IPS DF 6.9 (cell line): Measurements from ENCODE around the gene URAD.
A peak's percentile ranks its signal among the peaks of the same experiment; 100 is the strongest.

ENCODE experiments used
- DNase-seq: peaks from one replicate; pipeline ENCODE4 v3.0.0-alpha.2; 2013; ENCODE audit warnings: low read depth, low spot score
- H3K27ac ChIP-seq: one replicate; pipeline ENCODE4 v1.5.1; 2013; ENCODE audit warnings: low read length, control low read depth
- H3K27me3 ChIP-seq: 2 replicates; pipeline ENCODE4 v1.6.1; 2013; ENCODE audit warnings: mild to moderate bottlenecking, low read length; ENCODE audit not compliant: control insufficient read depth, insufficient read depth
- H3K36me3 ChIP-seq: 2 replicates; pipeline ENCODE4 v1.6.1; 2013; ENCODE audit warnings: low read length; ENCODE audit not compliant: control insufficient read depth, insufficient read depth
- H3K4me1 ChIP-seq: 2 replicates; pipeline ENCODE4 v1.6.1; 2013; ENCODE audit warnings: low read length; ENCODE audit not compliant: control insufficient read depth, insufficient read depth
- H3K4me3 ChIP-seq: 2 replicates; pipeline ENCODE4 v1.5.1; 2013; ENCODE audit warnings: mild to moderate bottlenecking, low read length
- H3K9me3 ChIP-seq: 2 replicates; pipeline ENCODE4 v1.6.1; 2013; ENCODE audit warnings: low read length, inconsistent platforms; ENCODE audit not compliant: control insufficient read depth, insufficient read depth
- WGBS: extraction: QIAGEN DNeasy Blood & Tissue Kit; methylation state at CpG from one replicate; pipeline ENCODE4 v1.1.7; 2013; ENCODE audit warnings: mixed read lengths, missing lambda C conversion rate; ENCODE audit not compliant: insufficient read length, insufficient coverage; 5-methylcytosine and 5-hydroxymethylcytosine counted together

URAD gene

DNA sequence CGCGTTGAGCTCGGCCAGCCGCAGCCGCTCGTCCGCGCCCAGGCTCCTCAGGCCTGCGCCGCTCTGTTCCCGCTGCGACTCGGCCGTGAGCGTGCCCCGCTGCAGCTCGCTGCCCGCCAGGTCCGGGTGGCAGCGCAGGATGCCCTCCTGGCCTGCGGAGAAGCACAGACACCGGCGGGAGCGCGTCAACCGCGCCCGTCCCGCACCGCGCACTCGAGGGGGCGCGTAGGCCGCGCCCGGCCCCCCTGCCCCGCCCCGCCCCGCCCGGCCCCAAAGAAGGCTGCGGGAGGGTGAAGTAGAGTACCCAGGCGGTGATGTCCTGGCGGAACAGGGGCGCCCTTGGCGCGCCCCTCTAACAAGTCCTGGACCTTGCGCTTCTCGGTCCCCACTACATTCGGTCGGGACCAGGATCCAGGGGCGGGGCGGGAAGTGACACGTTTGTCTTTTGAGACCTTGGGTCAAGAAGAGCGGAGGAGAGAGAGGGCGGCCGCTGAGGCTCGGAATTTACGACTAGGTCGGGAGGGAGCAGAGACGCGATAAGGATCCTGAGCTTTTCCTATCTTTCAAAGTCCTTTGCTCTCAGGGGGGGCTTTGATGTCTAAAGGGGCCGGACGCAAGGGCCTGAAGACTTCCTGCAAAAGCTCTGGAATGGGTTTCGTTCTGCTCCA lies 10.1 kb downstream of the URAD start:
- Histone ChIP-seq H3K36me3 (no peaks in the 10 kb centered on the region; the same call in 1 of the 2 replicates), H3K4me1 (peaks cover 3% of the 10 kb centered on the region; the same call in 1 of the 2 replicates), H3K9me3 (no peaks in the 10 kb centered on the region), H3K27me3 (peaks cover 96% of the 10 kb centered on the region), H3K4me3 (peak overlapping the region; percentile 5; the same call in 1 of the 2 replicates), H3K27ac (no peak overlapping the region)
- WGBS: no CpG with 5 or more reads among the region's 65 CpGs
- DNase-seq: no peak

- H3K4me3 ChIP-seq: peak overlapping the region; percentile 5; the same call in 1 of the 2 replicates
- no peak overlapping the region for H3K27ac ChIP-seq
- no peaks in the 10 kb centered on the region for H3K9me3 ChIP-seq
- no peaks in the 10 kb centered on the region; the same call in 1 of the 2 replicates for H3K36me3 ChIP-seq
- H3K4me1 ChIP-seq: peaks cover 3% of the 10 kb centered on the region; the same call in 1 of the 2 replicates
- WGBS: no CpG with 5 or more reads among the region's 80 CpGs
- DNase-seq: no peak
- peaks cover 98% of the 10 kb centered on the region for H3K27me3 ChIP-seq
Observed at GRCh38 chr13:27977476-27978300, 10.8 kb downstream of the URAD start.

DNA sequence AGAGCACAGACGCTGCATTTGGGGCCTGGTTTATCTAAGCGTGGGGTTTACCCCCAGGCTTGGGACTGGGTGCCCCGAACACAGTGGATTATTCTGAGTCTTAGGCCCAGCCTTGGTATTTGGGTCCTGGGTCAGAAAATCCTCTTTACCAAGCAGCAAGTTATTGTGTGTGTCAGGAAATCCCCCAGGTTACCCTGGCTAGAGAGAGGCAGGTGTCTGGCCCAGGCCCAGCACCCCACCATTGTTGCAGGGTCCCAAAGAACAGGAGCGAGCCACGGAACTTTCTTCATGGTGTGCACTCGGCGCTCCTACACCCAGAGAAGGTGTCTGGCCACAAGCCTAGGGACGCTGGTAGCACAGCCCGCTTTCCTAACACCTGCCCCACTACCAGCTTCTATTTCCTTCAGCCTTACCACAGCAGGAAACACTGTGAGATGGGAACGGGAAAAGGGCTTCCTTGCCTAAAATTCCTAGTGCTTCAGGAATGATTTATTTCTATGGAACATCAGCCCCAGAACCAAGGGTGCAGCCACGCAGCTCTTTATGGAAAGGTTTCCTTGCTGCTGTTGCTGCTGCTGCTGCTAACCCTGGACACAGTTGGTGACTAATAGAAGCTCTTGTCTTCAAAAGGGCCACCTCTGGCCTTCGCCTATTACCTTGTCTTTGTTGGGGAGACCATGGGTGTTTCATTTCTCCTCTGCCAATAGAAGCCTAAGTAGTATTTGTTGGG lies 12.0 kb downstream of the URAD start:
- H3K9me3 ChIP-seq: no peaks in the 10 kb centered on the region
- DNase-seq: no peak
- peaks cover 3% of the 10 kb centered on the region for H3K4me1 ChIP-seq
- peaks cover 98% of the 10 kb centered on the region for H3K27me3 ChIP-seq
- H3K27ac ChIP-seq: no peak overlapping the region
- no peak overlapping the region for H3K4me3 ChIP-seq
- WGBS: no CpG with 5 or more reads among the region's 12 CpGs
- H3K36me3 ChIP-seq: no peaks in the 10 kb centered on the region; the same call in 1 of the 2 replicates

GRCh38 chr13:27975564-27976361 lies 12.7 kb downstream of the URAD start:
- Histone ChIP-seq H3K27me3 (peaks cover 98% of the 10 kb centered on the region), H3K4me3 (no peak overlapping the region), H3K9me3 (no peaks in the 10 kb centered on the region), H3K4me1 (peaks cover 6% of the 10 kb centered on the region), H3K36me3 (no peaks in the 10 kb centered on the region; the same call in 1 of the 2 replicates), H3K27ac (no peak overlapping the region)
- DNase-seq: no peak
- no CpG with 5 or more reads among the region's 51 CpGs for WGBS

DNA sequence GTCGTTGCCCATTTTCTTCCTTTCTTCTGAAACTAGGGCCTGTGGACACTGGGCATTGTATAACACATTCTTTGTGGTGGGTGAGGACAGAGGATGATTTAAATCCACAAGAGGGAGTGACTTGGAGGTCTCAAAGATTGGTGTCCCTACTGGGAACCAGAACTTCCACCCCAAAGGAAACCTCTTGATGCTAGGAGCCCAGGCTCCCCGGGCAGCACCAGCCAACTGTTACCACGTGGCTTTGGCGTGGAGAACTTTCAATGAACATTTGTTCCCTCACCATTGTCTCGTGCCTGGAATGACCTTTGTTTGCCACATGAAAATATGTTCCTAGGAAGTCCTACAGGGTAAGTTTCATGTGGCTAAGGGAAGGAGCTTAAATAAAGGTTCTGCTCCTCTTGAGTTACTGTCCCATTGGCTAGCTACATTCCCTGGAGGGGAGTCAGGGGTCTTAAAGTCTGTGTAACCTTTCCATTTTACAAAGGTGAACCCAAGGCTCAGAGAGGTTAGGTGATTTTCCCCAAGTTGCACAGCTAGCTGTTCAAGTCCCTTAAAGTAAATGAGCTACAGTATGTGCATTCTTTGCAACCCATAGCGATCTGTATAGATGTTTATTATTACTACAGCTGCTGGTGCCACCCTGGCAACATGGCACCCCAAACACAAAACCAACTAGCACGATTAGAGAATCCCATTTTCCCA lies 14.4 kb downstream of the URAD start:
- H3K27ac ChIP-seq: no peak overlapping the region
- no peak for DNase-seq
- no peaks in the 10 kb centered on the region for H3K9me3 ChIP-seq
- no peak overlapping the region for H3K4me3 ChIP-seq
- H3K36me3 ChIP-seq: no peaks in the 10 kb centered on the region; the same call in 1 of the 2 replicates
- H3K27me3 ChIP-seq: peaks cover 97% of the 10 kb centered on the region
- peaks cover 6% of the 10 kb centered on the region for H3K4me1 ChIP-seq
- WGBS: no CpG with 5 or more reads among the region's 7 CpGs

- WGBS: no CpG with 5 or more reads among the region's 5 CpGs
- H3K27me3 ChIP-seq: peaks cover 99% of the 10 kb centered on the region
Observed at GRCh38 chr13:27973291-27973690, 15.2 kb downstream of the URAD start.

GRCh38 chr13:27972478-27972820 lies 16.0 kb downstream of the URAD start:
- WGBS: no CpG with 5 or more reads among the region's 2 CpGs
- H3K27me3 ChIP-seq: peaks cover 99% of the 10 kb centered on the region

More at GRCh38 chr13:27973291-27973690, 15.2 kb downstream of the URAD start:
- Histone ChIP-seq H3K4me3 (no peak overlapping the region), H3K9me3 (no peaks in the 10 kb centered on the region), H3K4me1 (peaks cover 11% of the 10 kb centered on the region), H3K27ac (no peak overlapping the region), H3K36me3 (no peaks in the 10 kb centered on the region; the same call in 1 of the 2 replicates)
- DNase-seq: no peak

DNA sequence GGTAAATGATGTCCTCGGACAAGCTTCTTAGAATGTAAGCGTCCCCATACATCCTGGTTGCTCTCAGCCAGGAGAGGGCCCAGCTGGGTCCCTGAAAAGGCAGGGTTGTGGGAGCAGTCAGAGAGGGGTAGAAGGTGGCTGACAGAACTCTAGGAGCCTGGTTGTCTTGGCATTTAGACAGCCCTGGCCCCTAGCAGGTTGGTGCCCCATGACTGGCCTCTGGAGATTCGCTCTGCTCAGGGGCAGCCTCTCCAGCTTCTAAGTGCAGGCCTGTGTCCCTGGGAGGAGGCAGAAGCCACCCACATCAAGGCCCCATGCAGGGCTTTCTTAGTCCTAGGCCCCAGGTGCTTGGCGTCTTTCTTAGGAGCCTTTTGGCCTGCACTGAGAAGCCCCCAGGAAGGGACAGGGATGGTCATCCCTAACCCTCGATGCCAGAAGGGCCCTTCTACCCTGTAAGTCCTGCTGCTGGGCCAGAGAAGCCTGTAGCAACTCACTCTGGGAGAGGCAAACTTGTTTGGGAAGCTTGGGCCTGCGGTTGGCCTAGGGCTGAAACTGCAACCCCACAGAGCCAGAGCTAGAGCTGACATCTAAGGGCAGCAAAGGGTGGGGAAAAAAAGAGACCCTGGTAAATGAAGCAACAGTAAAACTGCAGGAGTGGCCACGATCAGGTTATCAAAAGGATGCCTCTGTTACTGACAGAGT lies 16.6 kb downstream of the URAD start:
- no CpG with 5 or more reads among the region's 7 CpGs for WGBS
- no peak for DNase-seq
- Histone ChIP-seq H3K27ac (no peak overlapping the region), H3K4me1 (peaks cover 10% of the 10 kb centered on the region; the same call in 1 of the 2 replicates), H3K4me3 (no peak overlapping the region), H3K36me3 (no peaks in the 10 kb centered on the region), H3K27me3 (peaks cover 99% of the 10 kb centered on the region), H3K9me3 (no peaks in the 10 kb centered on the region)

More at GRCh38 chr13:27972478-27972820, 16.0 kb downstream of the URAD start:
- Histone ChIP-seq H3K36me3 (no peaks in the 10 kb centered on the region), H3K9me3 (no peaks in the 10 kb centered on the region), H3K4me3 (no peak overlapping the region), H3K27ac (no peak overlapping the region), H3K4me1 (peaks cover 10% of the 10 kb centered on the region)
- DNase-seq: no peak

DNA sequence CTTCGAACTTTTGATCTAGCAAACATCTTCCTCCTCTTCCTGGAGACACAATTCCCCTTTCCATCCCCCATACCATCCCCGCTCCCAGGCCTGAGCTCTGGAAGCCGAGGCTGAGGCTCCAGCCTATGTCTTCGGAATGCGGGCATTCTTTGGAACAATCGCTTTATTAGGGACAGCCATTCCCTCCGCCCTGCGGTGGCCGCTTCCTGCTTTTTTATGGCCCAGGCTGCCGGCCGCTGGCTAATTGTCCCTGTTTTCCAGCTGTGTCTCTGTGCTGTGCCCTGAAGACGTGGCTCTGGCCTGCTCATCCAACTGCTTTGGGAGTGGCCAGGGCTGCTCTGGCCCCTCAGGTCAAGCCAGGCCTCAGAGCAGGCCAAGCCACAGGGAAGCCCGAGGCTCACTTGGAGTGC lies 17.3 kb downstream of the URAD start:
- H3K9me3 ChIP-seq: no peaks in the 10 kb centered on the region
- no peaks in the 10 kb centered on the region for H3K36me3 ChIP-seq
- H3K4me1 ChIP-seq: peaks cover 12% of the 10 kb centered on the region
- no CpG with 5 or more reads among the region's 13 CpGs for WGBS
- no peak overlapping the region for H3K27ac ChIP-seq
- no peak overlapping the region for H3K4me3 ChIP-seq
- no peak for DNase-seq
- H3K27me3 ChIP-seq: peaks cover 97% of the 10 kb centered on the region
